Calu3 (cell line): Measurements from ENCODE around the gene KATNIP. TPM values are rescaled to one million over a fixed set of nuclear protein-coding genes. Genes with fewer than 3 reads are reported as not detected.

ENCODE experiments used
- BruUV-seq: library from RNA; stranded (reverse); fragments of 400-500 nt; replicated peaks from 2 replicates; lab custom pipeline; 2021; lab: Mats Ljungman, UMichigan
- CTCF ChIA-PET: fragments of 300-600 bp; sonication (Branson Sonifier 250); formaldehyde crosslinking; loops from one replicate; lab custom pipeline; 2022; ENCODE audit warnings: antibody characterized with exemption; lab: Charles Lee
- DNase-seq: peaks from one replicate; pipeline ENCODE4 v3.0.0; 2022
- H3K27ac Mint-ChIP-seq: one replicate; pipeline ENCODE4 v1.8.0; 2022; ENCODE audit warnings: mixed read lengths; ENCODE audit not compliant: unreplicated experiment
- H3K27me3 Mint-ChIP-seq: one replicate; pipeline ENCODE4 v1.8.0; 2022; ENCODE audit warnings: mixed read lengths; ENCODE audit not compliant: unreplicated experiment
- H3K36me3 Mint-ChIP-seq: one replicate; pipeline ENCODE4 v1.8.0; 2022; ENCODE audit warnings: mild to moderate bottlenecking, moderate library complexity, mixed read lengths; ENCODE audit not compliant: insufficient read depth, unreplicated experiment
- H3K4me1 Mint-ChIP-seq: one replicate; pipeline ENCODE4 v1.8.0; 2022; ENCODE audit warnings: mild to moderate bottlenecking, low read depth, mixed read lengths; ENCODE audit not compliant: unreplicated experiment
- H3K4me3 Mint-ChIP-seq: one replicate; pipeline ENCODE4 v1.8.0; 2022; ENCODE audit warnings: mild to moderate bottlenecking, low read depth, moderate library complexity, mixed read lengths; ENCODE audit not compliant: unreplicated experiment
- H3K9me3 Mint-ChIP-seq: one replicate; pipeline ENCODE4 v1.8.0; 2022; ENCODE audit warnings: low read depth, mixed read lengths; ENCODE audit not compliant: unreplicated experiment
- CTCF ChIP-seq: fragments of 200-600 bp; IDR thresholded peaks from one replicate; pipeline ENCODE4 v1.8.0; 2022; ENCODE audit warnings: antibody characterized with exemption; ENCODE audit not compliant: unreplicated experiment
- intact Hi-C: fragments of 100-400 bp; cut with micrococcal nuclease; formaldehyde crosslinking; loops from one replicate; pipeline ENCODE4 v1.10.0; 2022; ENCODE audit not compliant: unreplicated experiment
- total RNA-seq: library from RNA; stranded (reverse); gene quantifications from 2 replicates; pipeline ENCODE4 v1.2.3, GENCODE V29; 2022

KATNIP gene
- total RNA-seq, 1 experiment from 2014 or later: 37.8 TPM

DNA sequence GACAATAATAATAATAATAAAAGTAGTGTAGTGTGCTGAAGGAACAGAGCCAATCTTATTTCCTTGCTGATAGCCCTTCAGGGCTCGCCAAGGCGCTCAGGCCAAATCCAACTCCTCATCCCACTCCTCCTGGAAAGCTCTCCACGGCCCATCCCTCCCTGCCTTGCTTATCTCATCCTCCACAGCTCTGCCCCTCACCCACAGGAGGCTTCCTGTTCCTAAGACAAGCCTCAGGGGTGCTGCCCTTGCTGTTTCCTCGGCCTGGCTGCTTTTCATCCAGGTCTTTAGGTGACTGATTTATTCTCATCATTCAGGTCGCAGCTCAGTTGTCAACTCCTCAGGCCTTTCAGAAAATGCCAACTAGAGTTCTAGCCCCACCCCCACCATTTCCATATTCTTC is 11.4 kb upstream of the KATNIP start:
- Mint-ChIP-seq H3K4me3 (no peak overlapping the region), H3K36me3 (peaks cover 40% of the 10 kb centered on the region), H3K4me1 (no peaks in the 10 kb centered on the region), H3K27ac (no peak overlapping the region), H3K27me3 (no peaks in the 10 kb centered on the region), H3K9me3 (no peaks in the 10 kb centered on the region)
- intact Hi-C loops: no loop called here
- DNase-seq: no peak
- no TSS peak for BruUV-seq
- no peak for TF ChIP-seq CTCF
- CTCF ChIA-PET: no interaction called here

DNA sequence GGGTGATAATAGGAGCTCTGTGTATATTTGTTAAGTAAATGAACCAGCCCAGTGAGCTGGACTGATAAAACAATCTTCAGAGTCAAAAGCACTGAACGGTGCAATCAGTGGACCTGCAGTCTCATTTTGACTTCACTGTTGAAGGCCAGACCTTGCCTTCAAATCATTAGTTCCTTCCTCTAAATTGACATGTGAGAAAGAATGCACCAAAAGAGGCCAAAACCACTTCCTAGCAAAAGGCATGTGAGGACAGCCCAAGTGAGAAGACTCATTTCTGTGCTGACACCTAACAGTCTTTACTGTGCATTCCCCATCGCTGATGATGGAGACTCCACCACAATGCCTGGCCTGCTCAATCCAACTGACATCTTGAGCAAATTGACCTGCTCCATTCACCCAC is 10.8 kb upstream of the KATNIP start:
- no peak for TF ChIP-seq CTCF
- intact Hi-C loops: no loop called here
- no TSS peak for BruUV-seq
- no peaks in the 10 kb centered on the region for H3K9me3 Mint-ChIP-seq
- H3K27ac Mint-ChIP-seq: no peak overlapping the region
- no peaks in the 10 kb centered on the region for H3K4me1 Mint-ChIP-seq
- CTCF ChIA-PET: no interaction called here
- no peak for DNase-seq
- H3K4me3 Mint-ChIP-seq: no peak overlapping the region
- peaks cover 40% of the 10 kb centered on the region for H3K36me3 Mint-ChIP-seq
- H3K27me3 Mint-ChIP-seq: no peaks in the 10 kb centered on the region

DNA sequence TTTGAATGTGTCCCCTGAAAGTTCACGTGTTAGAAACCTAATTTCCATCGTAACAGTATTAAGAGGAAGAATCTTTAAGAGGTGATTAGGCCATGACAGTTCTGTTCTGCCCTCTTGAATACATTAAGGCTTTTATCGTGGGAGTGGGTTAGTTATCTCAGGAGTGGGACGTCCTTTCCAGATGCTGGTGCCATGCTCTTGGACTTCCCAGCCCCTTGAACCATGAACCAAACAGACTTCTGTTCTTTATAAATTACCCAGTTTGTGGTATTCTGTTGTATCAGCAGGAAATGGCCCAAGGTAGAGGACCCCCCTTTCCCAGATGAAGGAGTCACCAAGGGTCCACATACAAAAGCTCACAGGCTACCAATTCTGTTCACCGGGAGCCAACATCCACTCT is 10.3 kb upstream of the KATNIP start:
- intact Hi-C loops: no loop called here
- H3K36me3 Mint-ChIP-seq: peaks cover 41% of the 10 kb centered on the region
- TF ChIP-seq CTCF: no peak
- no peaks in the 10 kb centered on the region for H3K4me1 Mint-ChIP-seq
- H3K4me3 Mint-ChIP-seq: no peak overlapping the region
- no peak overlapping the region for H3K27ac Mint-ChIP-seq
- no peaks in the 10 kb centered on the region for H3K27me3 Mint-ChIP-seq
- H3K9me3 Mint-ChIP-seq: no peaks in the 10 kb centered on the region
- BruUV-seq: no TSS peak
- CTCF ChIA-PET: no interaction called here
- no peak for DNase-seq

DNA sequence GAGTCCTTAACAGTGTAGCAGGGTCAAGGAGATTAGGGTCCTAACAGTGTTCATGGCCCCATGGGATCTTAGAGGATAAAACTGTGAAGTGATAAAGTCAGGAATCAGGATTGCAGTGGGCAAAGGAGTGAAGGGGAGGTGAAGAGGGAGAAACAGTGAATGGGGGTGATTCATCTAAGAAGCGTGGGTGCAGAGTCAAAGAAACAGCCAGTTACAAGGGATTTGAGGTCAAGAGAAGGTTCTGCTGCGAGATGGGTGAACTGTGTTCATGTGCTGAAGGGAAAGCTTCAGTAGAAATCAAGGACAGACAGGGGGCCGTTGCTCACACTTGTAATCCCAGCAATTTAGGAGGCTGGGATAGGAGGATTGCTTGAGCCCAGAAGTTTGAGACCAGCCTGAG is 6.1 kb upstream of the KATNIP start:
- intact Hi-C loops: no loop called here
- no peak overlapping the region for H3K27ac Mint-ChIP-seq
- CTCF ChIA-PET: interaction anchor here (0.5 to 0.6 kb wide), 2 partner anchors 116 to 986 kb away, joined by 3 to 8 read pairs; no protein-coding TSS in a partner anchor
- H3K4me1 Mint-ChIP-seq: peaks cover 22% of the 10 kb centered on the region
- no peaks in the 10 kb centered on the region for H3K9me3 Mint-ChIP-seq
- TF ChIP-seq CTCF: no peak
- DNase-seq: no peak
- H3K36me3 Mint-ChIP-seq: peaks cover 52% of the 10 kb centered on the region
- H3K4me3 Mint-ChIP-seq: no peak overlapping the region
- BruUV-seq: no TSS peak
- no peaks in the 10 kb centered on the region for H3K27me3 Mint-ChIP-seq
